ENCODE measurements around the gene SAMD4B.

DNA sequence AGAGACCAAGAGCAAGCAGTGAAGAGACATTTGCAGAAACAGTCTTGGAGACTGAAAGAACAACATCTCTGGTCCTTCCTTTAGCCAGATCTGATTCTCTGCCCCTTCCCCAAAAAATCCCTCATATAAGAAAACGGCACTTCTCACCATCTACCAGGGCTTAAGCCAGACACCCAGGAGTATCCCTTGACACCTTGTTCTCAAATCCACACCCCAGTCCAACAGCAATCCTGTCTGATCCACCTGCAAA lies 68.5 kb downstream of the SAMD4B start:
- TF ChIP-seq YY1 (IDR thresholded peaks at IDR 0.05; ENCODE audit: insufficient read depth, insufficient read length) (no peak), SUZ12 (IDR thresholded peaks at IDR 0.05; ENCODE audit: extremely low read depth, insufficient read depth, insufficient read length) (no peak)

Data from NT2/D1 (cell line).